H1 (cell line): Measurements from ENCODE around the gene FHL1. TPM values are rescaled to one million over a fixed set of nuclear protein-coding genes. Genes with fewer than 3 reads are reported as not detected.

ENCODE experiments used
- CTCF ChIA-PET: fragments of 300-600 bp; sonication (Branson Sonifier 250); formaldehyde crosslinking; loops from one replicate; lab custom pipeline; 2021; ENCODE audit not compliant: partially characterized antibody; lab: Charles Lee
- POLR2A ChIA-PET: fragments of 300-600 bp; sonication (Branson Sonifier 250); formaldehyde crosslinking; loops from one replicate; lab custom pipeline; 2021; ENCODE audit warnings: inconsistent platforms; ENCODE audit not compliant: partially characterized antibody; lab: Charles Lee
- DNase-seq, 2 experiments: peaks; one replicate each; pipeline versions ENCODE4 v3.0.0 to v3.0.0-alpha.2; 2010 to 2022; ENCODE audit warnings: low spot score in 2 of 2, low read depth in 1 of 2, mixed read lengths in 1 of 2
- FAIRE-seq: peaks from 2 replicates; lab custom pipeline; 2011; peaks lifted over from hg19 to GRCh38; lab: Jason Lieb, UNC
- H2AFZ ChIP-seq: 2 replicates; pipeline ENCODE4 v1.8.1; 2012; ENCODE audit warnings: low read length, inconsistent platforms
- H2AK5ac ChIP-seq: 2 replicates; pipeline ENCODE4 v1.6.1; 2013; ENCODE audit warnings: low read depth, low read length
- H2BK120ac ChIP-seq: replicated peaks from 2 replicates; pipeline ENCODE3; 2013; ENCODE audit warnings: low read depth, low read length, inconsistent platforms
- H2BK12ac ChIP-seq: 2 replicates; pipeline ENCODE4 v1.6.1; 2013; ENCODE audit warnings: low read depth, low read length
- H2BK15ac ChIP-seq: 2 replicates; pipeline ENCODE4 v1.6.1; 2013; ENCODE audit warnings: low read length
- H2BK20ac ChIP-seq: 2 replicates; pipeline ENCODE4 v1.6.1; 2013; ENCODE audit warnings: low read length
- H2BK5ac ChIP-seq: 2 replicates; pipeline ENCODE4 v1.6.1; 2013; ENCODE audit warnings: low read depth, low read length
- H3K14ac ChIP-seq: 2 replicates; pipeline ENCODE4 v1.6.1; 2013; ENCODE audit warnings: inconsistent platforms; ENCODE audit not compliant: insufficient read length
- H3K18ac ChIP-seq: 2 replicates; pipeline ENCODE4 v1.6.1; 2013; ENCODE audit warnings: low read length; ENCODE audit errors: extremely low read depth
- H3K23ac ChIP-seq: 2 replicates; pipeline ENCODE4 v1.6.1; 2013; ENCODE audit warnings: inconsistent platforms; ENCODE audit not compliant: insufficient read length
- H3K23me2 ChIP-seq: 2 replicates; pipeline ENCODE4 v1.6.1; 2013; ENCODE audit warnings: low read depth, low read length
- H3K27ac ChIP-seq: 2 replicates; pipeline ENCODE4 v1.6.1; 2011; ENCODE audit warnings: low read depth, low read length, inconsistent platforms
- H3K27me3 ChIP-seq, 4 experiments: replicated peaks in 1 of 4; 1 replicate in 1 of 4; 2 replicates in 3 of 4; pipeline versions ENCODE4 v1.6.1 to v1.8.1; 2011 to 2013; ENCODE audit warnings: low read length in 3 of 4, mild to moderate bottlenecking in 3 of 4, inconsistent platforms in 2 of 4, mixed read lengths in 2 of 4, moderate library complexity in 1 of 4; ENCODE audit not compliant: control insufficient read depth in 3 of 4, insufficient read depth in 3 of 4; ENCODE audit errors: extremely low read depth in 1 of 4
- H3K36me3 ChIP-seq, 4 experiments: 2 replicates each; pipeline versions ENCODE4 v1.6.1 to v1.8.1; 2011 to 2013; ENCODE audit warnings: mild to moderate bottlenecking in 4 of 4, low read length in 3 of 4, moderate library complexity in 2 of 4, control low read depth in 1 of 4, inconsistent platforms in 1 of 4; ENCODE audit not compliant: insufficient read depth in 4 of 4, control insufficient read depth in 2 of 4
- H3K4ac ChIP-seq: replicated peaks from 2 replicates; pipeline ENCODE3; 2013; ENCODE audit warnings: low read length, low read depth, mixed read lengths, inconsistent platforms; ENCODE audit not compliant: insufficient read length
- H3K4me1 ChIP-seq, 4 experiments: replicated peaks in 1 of 4; 1 replicate in 1 of 4; 2 replicates in 3 of 4; pipeline versions ENCODE4 v1.6.1 to v1.8.1; 2011 to 2013; ENCODE audit warnings: low read length in 3 of 4, inconsistent platforms in 2 of 4, mixed read lengths in 1 of 4; ENCODE audit not compliant: insufficient read depth in 4 of 4, control insufficient read depth in 3 of 4
- H3K4me2 ChIP-seq, 2 experiments: 2 replicates each; pipeline versions ENCODE4 v1.6.1 to v1.8.1; 2011 to 2013; ENCODE audit warnings: low read depth in 2 of 2, low read length in 2 of 2, control low read depth in 1 of 2, inconsistent platforms in 1 of 2, mild to moderate bottlenecking in 1 of 2; ENCODE audit not compliant: insufficient read depth in 1 of 2
- H3K4me3 ChIP-seq, 4 experiments: fragments of 200-600, 300-600 bp in 1 of 4; sonication (generic), shearing (Covaris generic), sonication (Bioruptor Twin) in 1 of 4; 2 replicates each; pipeline versions ENCODE4 v1.5.1 to v1.8.1; 2011 to 2016; ENCODE audit warnings: low read length in 4 of 4, low read depth in 3 of 4, control low read depth in 2 of 4, inconsistent platforms in 2 of 4, mild to moderate bottlenecking in 2 of 4, mixed read lengths in 1 of 4, moderate library complexity in 1 of 4; ENCODE audit not compliant: insufficient read depth in 2 of 4; ENCODE audit errors: extremely low read depth in 1 of 4
- H3K56ac ChIP-seq: replicated peaks from 2 replicates; pipeline ENCODE3; 2013; ENCODE audit warnings: low read depth, mild to moderate bottlenecking, mixed read lengths, low read length, inconsistent platforms; ENCODE audit not compliant: insufficient read length
- H3K79me1 ChIP-seq: 2 replicates; pipeline ENCODE4 v1.6.1; 2013; ENCODE audit warnings: low read depth, low read length, control low read depth
- H3K79me2 ChIP-seq, 2 experiments: 2 replicates each; pipeline versions ENCODE4 v1.6.1 to v1.8.1; 2012 to 2013; ENCODE audit warnings: low read length in 2 of 2, mild to moderate bottlenecking in 2 of 2, inconsistent platforms in 1 of 2; ENCODE audit not compliant: insufficient read depth in 2 of 2, control insufficient read depth in 1 of 2
- H3K9ac ChIP-seq, 4 experiments: replicated peaks in 1 of 4; 1 replicate in 1 of 4; 2 replicates in 3 of 4; pipeline versions ENCODE4 v1.6.1 to v1.8.1; 2011 to 2013; ENCODE audit warnings: low read depth in 3 of 4, low read length in 3 of 4, control low read depth in 2 of 4, mild to moderate bottlenecking in 2 of 4, moderate library complexity in 2 of 4, inconsistent platforms in 1 of 4; ENCODE audit errors: extremely low read depth in 1 of 4
- H3K9me3 ChIP-seq, 2 experiments: 2 replicates each; pipeline versions ENCODE4 v1.6.1 to v1.8.1; 2012 to 2013; ENCODE audit warnings: mild to moderate bottlenecking in 2 of 2, moderate library complexity in 2 of 2, control low read depth in 1 of 2, inconsistent platforms in 1 of 2, low read depth in 1 of 2, low read length in 1 of 2, mixed read lengths in 1 of 2; ENCODE audit not compliant: insufficient read depth in 2 of 2
- H4K20me1 ChIP-seq, 2 experiments: replicated peaks in 1 of 2; 2 replicates each; pipeline versions ENCODE3 to v1.8.1; 2011 to 2013; ENCODE audit warnings: inconsistent platforms in 2 of 2, low read length in 2 of 2, mild to moderate bottlenecking in 1 of 2; ENCODE audit not compliant: insufficient read depth in 2 of 2, control insufficient read depth in 1 of 2
- H4K5ac ChIP-seq: 2 replicates; pipeline ENCODE4 v1.6.1; 2013; ENCODE audit warnings: low read length, low read depth, mixed read lengths, inconsistent platforms; ENCODE audit not compliant: insufficient read length
- H4K8ac ChIP-seq: 2 replicates; pipeline ENCODE4 v1.8.0; 2013; ENCODE audit warnings: mild to moderate bottlenecking, moderate library complexity, low read length, inconsistent platforms; ENCODE audit not compliant: insufficient read depth; ENCODE audit errors: extremely low read depth
- H4K91ac ChIP-seq: replicated peaks from 2 replicates; pipeline ENCODE3; 2013; ENCODE audit warnings: low read length, mixed read lengths, inconsistent platforms; ENCODE audit not compliant: insufficient read length
- HDAC2 ChIP-seq, 2 experiments: fragments of 300-600 bp in 1 of 2; sonication (generic) in 1 of 2; IDR thresholded peaks; 2 replicates each; pipeline ENCODE4 v1.6.1; 2011 to 2012; ENCODE audit warnings: low read depth in 2 of 2, low read length in 2 of 2, mild to moderate bottlenecking in 2 of 2, moderate library complexity in 2 of 2, borderline replicate concordance in 1 of 2, inconsistent platforms in 1 of 2
- MAFK ChIP-seq: IDR thresholded peaks from 2 replicates; pipeline ENCODE4 v1.6.1; 2012; ENCODE audit warnings: low read depth, mild to moderate bottlenecking, improper control_type of control experiment, low read length
- SRF ChIP-seq: IDR thresholded peaks from 2 replicates; pipeline ENCODE4 v1.6.1; 2011; ENCODE audit warnings: mild to moderate bottlenecking, low read depth, low read length, moderate library complexity
- WGBS, 2 experiments: shearing (Covaris generic) in 1 of 2; methylation state at CpG; one replicate each; pipeline versions ENCODE4 v1.1.6 to v1.1.7; 2013 to 2015; ENCODE audit warnings: low lambda C conversion rate in 2 of 2, mixed read lengths in 2 of 2, inconsistent platforms in 1 of 2, low coverage in 1 of 2, missing lambda C conversion rate in 1 of 2; ENCODE audit not compliant: insufficient replicate concordance in 2 of 2, insufficient coverage in 1 of 2, insufficient read length in 1 of 2; ENCODE audit errors: extremely low coverage in 1 of 2, missing lambda C conversion rate in 1 of 2; 5-methylcytosine and 5-hydroxymethylcytosine counted together
- polyA plus RNA-seq, 7 experiments: library from polyadenylated mRNA; depleted of rRNA in 3 of 7; stranded (reverse) in 5 of 7; unstranded in 2 of 7; fragments of >200 nt in 5 of 7; fragments of 200-250 nt in 2 of 7; gene quantifications; 1 replicate in 5 of 7; 2 replicates in 1 of 7; 4 replicates in 1 of 7; pipeline versions ENCODE4 v1.2.1 to v1.2.3, GENCODE V29; 2011 to 2013; ENCODE audit warnings: missing spikeins in 2 of 7, mixed read lengths in 2 of 7
- total RNA-seq: library from RNA; stranded (reverse); fragmentation: NEBNext Ultra II Directional; extraction: Animal tissue kit (Norgen Biotek cat#: 25700); gene quantifications from 2 replicates; pipeline ENCODE4 v1.2.1, GENCODE V29; 2021

Gene FHL1
- total and polyA plus RNA-seq, 2 of the 8 experiments (the other 6 are each of a cell fraction or from before 2014, with no cell fraction given), result 45.0 to 56.5 TPM

GRCh38 chrX:136196691-136197155, 49.4 kb downstream of the FHL1 start:
- no peaks in the 10 kb centered on the region for H4K20me1 ChIP-seq
- no peak overlapping the region for H3K4ac ChIP-seq
- DNase-seq, result no peak
- H2BK5ac ChIP-seq, result no peak overlapping the region
- TF ChIP-seq MAFK (no peak), HDAC2 (IDR thresholded peaks at IDR 0.05; ENCODE audit: borderline replicate concordance in 1 of 2, low read depth in 2 of 2, low read length in 2 of 2) (no peak), SRF (no peak)
- H4K5ac ChIP-seq, result no peak overlapping the region
- H3K4me2 ChIP-seq, result no peak overlapping the region
- H4K8ac ChIP-seq, result no peak overlapping the region
- no peaks in the 10 kb centered on the region for H3K36me3 ChIP-seq
- ChIA-PET CTCF (interaction anchor here (1.0 to 2.5 kb wide), 3 partner anchors 27 to 168 kb away, joined by 3 to 17 read pairs (median 5); no protein-coding TSS in a partner anchor), POLR2A (no interaction called here)
- no peak overlapping the region for H2BK15ac ChIP-seq
- no peaks in the 10 kb centered on the region for H3K9me3 ChIP-seq
- no peaks in the 10 kb centered on the region for H3K23me2 ChIP-seq
- no peak overlapping the region for H3K56ac ChIP-seq
- no peak overlapping the region for H3K18ac ChIP-seq
- H3K79me2 ChIP-seq, result no peaks in the 10 kb centered on the region
- no peaks in the 10 kb centered on the region for H3K79me1 ChIP-seq
- H3K27ac ChIP-seq, result no peak overlapping the region
- H3K14ac ChIP-seq, result no peak overlapping the region
- H3K9ac ChIP-seq, result no peak overlapping the region
- H2BK20ac ChIP-seq, result no peak overlapping the region
- H2BK12ac ChIP-seq, result no peak overlapping the region
- no peaks in the 10 kb centered on the region for H3K27me3 ChIP-seq
- H4K91ac ChIP-seq, result no peak overlapping the region
- FAIRE-seq, result no peak
- H3K23ac ChIP-seq, result no peak overlapping the region
- H3K4me1 ChIP-seq, result peaks cover 0 to 2% (median 0%) of the 10 kb centered on the region in 4 experiments; a peak in 1 of 7 replicates
- H2AK5ac ChIP-seq, result no peak overlapping the region
- H2AFZ ChIP-seq, result no peak overlapping the region
- no peak overlapping the region for H2BK120ac ChIP-seq
- no peak overlapping the region for H3K4me3 ChIP-seq
- WGBS, 2 experiments, result 91% methylated on average over 7 of the region's 7 CpGs; no CpG with 5 or more reads in 1 of the 2 experiments
